Fibroblast of pulmonary artery (primary cell): ENCODE measurements around the gene COL7A1.

ENCODE experiments used
- DNase-seq: peaks from one replicate; pipeline ENCODE4 v3.0.0-alpha.2; 2010; ENCODE audit warnings: low read depth
- H3K4me3 ChIP-seq: replicated peaks from 2 replicates; pipeline ENCODE4 v1.5.1; 2011; ENCODE audit warnings: low read depth, mild to moderate bottlenecking, control low read depth, low read length, moderate library complexity
- TF ChIP-seq, protein P1 (sequence below): IDR thresholded peaks from 2 replicates; pipeline ENCODE4 v1.5.1; 2011; ENCODE audit warnings: mild to moderate bottlenecking, control low read depth, low read length, inconsistent platforms; ENCODE audit errors: missing control alignments

Gene COL7A1

DNA sequence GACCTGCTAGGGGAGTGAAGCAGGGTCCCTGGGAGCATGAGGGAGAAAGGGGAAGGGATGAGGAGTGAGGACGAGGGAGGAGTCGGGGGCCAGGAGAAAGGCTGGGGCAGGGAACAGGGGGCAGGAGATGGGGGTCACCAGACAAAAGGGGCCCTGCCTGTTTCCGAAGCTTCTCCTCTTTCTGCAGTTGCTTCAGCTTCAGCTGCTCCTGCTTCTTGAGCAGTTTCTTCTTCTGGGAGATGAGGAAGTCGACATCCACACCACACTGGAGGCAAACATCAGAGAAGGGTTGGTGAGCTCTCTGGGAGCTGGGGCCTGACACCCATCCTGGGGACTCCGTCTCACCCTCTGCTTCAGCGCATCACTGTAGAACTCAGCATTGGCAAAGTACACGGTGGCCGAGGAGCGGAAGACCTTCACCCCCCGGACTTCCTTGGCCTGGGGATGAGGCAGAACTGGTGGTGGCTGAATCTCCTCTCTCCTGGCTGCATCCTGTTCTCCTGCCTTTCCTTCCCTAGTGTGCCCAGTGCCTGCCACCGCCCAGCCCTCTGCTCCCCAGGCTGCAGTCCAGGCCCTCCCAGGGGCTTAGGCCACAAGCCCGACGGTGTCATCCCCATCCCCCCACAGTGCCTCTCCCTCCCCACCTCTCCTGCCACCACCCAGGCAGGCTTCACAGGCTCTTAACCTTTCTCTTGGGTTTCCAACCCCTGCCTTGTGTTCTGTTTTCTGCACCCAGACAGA is 33.3 kb upstream of the COL7A1 start:
- TF ChIP-seq, protein P1, sequence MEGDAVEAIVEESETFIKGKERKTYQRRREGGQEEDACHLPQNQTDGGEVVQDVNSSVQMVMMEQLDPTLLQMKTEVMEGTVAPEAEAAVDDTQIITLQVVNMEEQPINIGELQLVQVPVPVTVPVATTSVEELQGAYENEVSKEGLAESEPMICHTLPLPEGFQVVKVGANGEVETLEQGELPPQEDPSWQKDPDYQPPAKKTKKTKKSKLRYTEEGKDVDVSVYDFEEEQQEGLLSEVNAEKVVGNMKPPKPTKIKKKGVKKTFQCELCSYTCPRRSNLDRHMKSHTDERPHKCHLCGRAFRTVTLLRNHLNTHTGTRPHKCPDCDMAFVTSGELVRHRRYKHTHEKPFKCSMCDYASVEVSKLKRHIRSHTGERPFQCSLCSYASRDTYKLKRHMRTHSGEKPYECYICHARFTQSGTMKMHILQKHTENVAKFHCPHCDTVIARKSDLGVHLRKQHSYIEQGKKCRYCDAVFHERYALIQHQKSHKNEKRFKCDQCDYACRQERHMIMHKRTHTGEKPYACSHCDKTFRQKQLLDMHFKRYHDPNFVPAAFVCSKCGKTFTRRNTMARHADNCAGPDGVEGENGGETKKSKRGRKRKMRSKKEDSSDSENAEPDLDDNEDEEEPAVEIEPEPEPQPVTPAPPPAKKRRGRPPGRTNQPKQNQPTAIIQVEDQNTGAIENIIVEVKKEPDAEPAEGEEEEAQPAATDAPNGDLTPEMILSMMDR: no peak
- no peak overlapping the region for H3K4me3 ChIP-seq
- no peak for DNase-seq

DNA sequence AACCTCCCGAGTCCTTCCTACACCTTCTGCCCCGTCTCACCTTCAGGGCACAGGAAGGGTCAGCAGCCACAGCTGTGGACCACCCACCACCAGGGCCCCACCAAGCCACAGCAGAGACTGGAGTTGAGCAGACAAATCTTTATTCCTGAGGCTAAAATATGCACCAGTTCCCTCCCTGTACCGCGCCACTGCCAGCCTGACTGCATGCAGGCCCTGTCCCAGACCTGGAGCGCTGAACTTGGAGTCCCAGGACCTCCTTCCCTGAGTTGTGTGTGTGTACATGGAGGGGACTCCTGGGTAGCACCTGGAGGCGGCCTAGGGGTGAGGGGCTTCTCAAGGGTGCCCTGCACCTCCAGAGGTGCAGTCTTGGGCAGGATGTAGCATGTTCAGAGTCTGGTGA is 30.5 kb upstream of the COL7A1 start:
- TF ChIP-seq, protein P1: no peak
- H3K4me3 ChIP-seq: no peak overlapping the region

DNA sequence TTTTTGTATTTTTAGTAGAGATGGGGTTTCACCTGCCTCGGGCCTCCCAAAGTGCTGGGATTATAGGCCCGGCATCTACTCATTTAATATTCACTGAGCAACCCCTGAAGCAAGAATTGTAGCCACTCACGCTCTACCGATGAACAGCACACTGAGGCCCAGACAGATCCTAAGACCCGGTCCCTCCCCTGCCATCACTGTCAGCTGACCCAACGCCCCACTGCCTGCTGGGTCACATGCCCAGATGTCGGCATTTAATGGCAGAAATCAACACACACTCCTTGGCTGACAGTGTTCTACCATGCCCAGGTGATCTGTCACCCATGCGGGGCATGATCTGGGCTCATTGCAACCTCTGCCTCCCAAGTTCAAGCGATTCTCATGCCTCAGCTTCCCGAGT is 29.6 kb upstream of the COL7A1 start:
- no peak overlapping the region for H3K4me3 ChIP-seq
- TF ChIP-seq, protein P1: no peak
- no peak for DNase-seq

More for the DNA sequence above, 30.5 kb upstream of the COL7A1 start:
- DNase-seq: no peak

DNA sequence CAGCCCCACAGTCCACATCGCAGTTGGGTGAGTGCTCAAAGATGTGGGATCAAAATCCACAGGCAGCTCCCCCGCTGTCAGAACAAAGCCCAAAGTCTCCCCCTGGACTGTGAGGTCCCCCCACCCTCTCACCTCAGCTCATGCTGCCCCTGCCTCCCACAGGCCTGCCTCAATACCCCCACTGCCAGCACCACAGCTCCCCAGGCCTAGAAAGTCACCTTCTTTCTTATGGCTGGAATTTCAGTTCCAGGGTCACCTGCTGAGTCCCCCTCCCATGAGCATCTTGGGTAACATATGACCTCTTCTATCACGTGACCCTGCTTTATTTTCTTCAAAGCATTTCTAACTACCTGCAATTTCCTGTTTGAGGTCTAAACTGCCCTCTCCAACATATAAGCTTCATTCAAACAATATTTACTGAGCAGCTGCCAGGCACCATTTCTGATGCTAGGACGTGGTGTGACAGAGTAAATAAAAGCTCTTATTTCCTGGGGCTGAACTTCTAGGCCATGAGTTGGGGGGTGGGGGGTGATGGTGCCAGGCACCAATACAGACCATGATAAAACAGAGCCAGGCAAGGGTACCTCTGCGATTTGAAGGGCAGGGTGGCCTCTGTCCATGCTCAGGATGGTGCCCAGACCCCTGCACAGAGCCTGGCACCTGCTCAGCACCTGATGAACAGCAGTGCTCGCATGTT is 28.9 kb upstream of the COL7A1 start:
- H3K4me3 ChIP-seq: no peak overlapping the region
- TF ChIP-seq, protein P1: no peak
- no peak for DNase-seq

DNA sequence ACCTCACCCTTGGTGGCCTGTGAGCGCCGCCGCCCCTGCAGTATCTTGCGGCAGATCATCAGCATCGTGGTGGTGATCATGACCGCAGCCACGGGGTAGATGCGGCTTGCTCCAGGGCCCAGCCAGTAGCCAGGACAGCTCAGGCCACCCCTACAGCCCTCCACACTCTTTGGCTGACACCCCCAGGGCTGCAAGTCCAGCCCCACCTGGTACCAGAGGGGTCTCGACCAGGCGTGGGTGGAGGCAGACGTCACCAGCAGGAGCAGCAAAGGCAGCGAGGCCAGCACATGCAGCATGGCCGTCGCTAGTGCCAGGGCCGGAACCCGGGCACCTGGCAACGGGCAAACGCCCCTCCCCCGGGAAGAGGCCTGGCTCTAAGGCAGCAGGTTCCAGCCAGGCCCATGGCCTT is 26.3 kb upstream of the COL7A1 start, which contains the start of gene TMEM89:
TMEM89 (minus strand) TSS at position 309 of the 409 bp plus-strand sequence; CDS start at position 296, 13 bp downstream.
- TF ChIP-seq, protein P1: no peak
- no peak for DNase-seq
- no peak within 1 kb of the TSS for H3K4me3 ChIP-seq

DNA sequence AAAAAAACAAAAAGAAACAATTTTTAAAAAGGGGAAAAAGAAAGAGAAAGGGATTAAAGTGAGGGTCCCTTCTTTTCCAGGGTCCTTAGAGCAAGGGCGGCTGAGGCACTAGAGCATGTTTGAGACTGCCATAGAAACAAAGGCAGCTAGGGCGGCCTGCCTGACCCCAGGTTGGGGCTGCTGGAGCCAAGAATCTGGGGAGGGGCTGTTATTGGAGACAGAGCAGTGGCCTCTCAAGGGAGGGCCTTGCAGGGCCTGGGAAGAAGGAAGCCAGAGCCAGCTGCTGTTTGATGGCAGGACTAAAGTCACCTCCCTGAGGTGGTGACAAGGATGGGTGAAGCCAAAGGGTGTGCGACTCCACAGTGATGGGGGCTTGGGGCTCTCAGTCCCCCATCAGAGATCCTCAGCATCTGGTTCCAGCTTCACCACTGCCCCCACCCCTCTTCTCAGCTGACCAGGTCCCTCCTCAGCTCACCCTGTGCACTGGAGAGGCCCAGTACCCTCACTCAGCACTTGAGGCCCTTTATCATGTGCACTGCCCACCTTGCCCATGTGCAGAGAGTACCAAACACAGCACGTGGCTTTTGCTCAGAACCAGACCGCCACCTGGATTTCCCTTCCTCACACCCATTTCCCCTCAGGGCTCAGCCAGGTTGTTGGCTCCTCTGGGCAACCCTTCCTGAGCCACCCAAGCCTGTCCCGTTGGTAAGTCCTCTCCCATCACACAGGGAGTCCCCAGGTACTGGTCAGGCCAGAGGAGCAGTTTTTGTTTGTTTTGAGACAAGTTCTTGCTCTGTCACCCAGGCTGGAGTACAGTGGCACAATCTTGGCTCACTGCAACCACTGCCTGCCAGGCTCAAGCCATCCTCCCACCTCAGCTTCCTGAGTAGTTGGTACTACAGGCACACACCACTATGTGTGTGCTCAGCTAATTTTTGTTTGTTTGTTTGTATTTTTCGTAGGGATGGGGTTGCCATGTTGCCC is 24.7 kb upstream of the COL7A1 start:
- TF ChIP-seq, protein P1: no peak
- no peak for DNase-seq
- H3K4me3 ChIP-seq: no peak overlapping the region
